Left renal cortex interstitium (tissue), 4 donors: ENCODE results near the gene SORT1. TPM values are rescaled to one million over a fixed set of nuclear protein-coding genes. Genes with fewer than 3 reads are reported as not detected.

Experiments used
- DNase-seq, 4 donors: peaks; one replicate each; pipeline ENCODE4 v3.0.0-alpha.2; 2013; ENCODE audit warnings: low read depth in 4 of 4, low spot score in 2 of 4, missing footprints in 1 of 4
- polyA plus RNA-seq, 4 donors: library from polyadenylated mRNA; unstranded; fragments of 120-200 nt; gene quantifications; one replicate each; pipeline ENCODE4 v1.2.1, GENCODE V29; 2013; ENCODE audit not compliant: insufficient read length in 4 of 4

The SORT1 gene
- polyA plus RNA-seq, 4 donors = 52.1 to 60.4 (median 56.9) TPM

- no peak for DNase-seq
Measured at GRCh38 chr1:109277434-109278204, 120.1 kb downstream of the SORT1 start.

DNA sequence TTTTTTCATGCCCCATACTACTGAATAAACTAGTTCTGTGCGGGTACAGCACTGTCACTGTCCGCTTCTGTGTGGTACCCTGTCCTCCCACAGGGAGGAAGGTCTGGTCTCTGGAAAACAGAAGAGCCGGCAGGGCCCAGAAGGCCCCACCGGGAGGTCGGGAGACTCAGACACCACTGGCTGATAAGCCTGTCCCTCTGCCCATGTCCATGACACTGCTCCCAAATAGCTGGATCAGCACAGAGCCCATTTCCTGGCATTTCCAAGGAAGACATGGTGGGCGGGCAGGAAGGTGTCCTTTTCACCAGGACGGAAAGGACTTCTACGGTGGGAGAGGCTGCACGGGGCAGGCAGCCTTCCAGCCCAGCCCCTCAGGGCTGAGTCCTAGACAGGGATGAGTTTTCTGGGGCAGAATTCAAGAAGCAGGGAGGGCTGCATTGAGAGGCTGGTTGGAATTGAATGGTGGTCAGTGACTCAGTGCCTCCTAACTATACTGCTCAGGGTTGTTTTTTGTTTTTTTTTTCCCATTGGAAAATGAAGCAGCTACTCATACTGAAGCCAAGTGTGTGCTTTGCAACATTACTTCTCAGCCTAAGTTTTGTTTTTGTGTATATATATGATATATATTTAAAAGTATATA is 121.9 kb downstream of the SORT1 start:
- DNase-seq = no peak

- no peak for DNase-seq
Measured at GRCh38 chr1:109274533-109275476, 122.9 kb downstream of the SORT1 start.

- no peak for DNase-seq
Measured at GRCh38 chr1:109273570-109274288, 124.0 kb downstream of the SORT1 start.

DNA sequence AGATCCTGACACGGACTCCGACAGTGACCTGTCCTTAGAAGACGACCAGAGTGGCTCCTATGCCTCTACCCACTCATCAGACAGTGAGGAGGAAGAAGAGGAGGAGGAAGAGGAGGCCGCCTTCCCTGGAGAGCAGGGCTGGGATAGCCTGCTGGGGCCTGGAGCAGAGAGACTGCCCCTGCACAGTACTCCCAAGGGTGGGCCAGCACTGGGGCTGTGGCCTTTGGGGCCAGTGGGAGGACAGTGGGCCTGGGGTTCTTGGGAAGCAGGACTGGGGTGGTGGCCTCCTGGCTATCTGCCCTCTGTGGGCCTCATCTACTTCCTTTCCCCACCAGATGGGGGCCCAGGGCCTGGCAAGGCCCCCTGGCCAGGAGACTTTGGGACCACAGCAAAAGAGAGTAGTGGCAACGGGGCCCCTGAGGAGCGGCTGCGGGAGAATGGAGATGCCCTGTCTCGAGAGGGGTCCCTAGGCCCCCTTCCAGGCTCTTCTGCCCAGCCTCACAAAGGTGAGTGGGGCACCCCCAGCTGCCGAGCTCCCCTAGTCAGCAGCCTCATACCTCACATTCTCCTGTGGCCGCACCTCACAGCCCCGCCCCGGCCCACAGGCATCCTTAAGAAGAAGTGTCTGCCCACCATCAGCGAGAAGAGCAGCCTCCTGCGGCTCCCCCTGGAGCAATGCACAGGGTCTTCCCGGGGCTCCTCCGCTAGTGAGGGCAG is 124.7 kb downstream of the SORT1 start:
- DNase-seq = no peak

DNA sequence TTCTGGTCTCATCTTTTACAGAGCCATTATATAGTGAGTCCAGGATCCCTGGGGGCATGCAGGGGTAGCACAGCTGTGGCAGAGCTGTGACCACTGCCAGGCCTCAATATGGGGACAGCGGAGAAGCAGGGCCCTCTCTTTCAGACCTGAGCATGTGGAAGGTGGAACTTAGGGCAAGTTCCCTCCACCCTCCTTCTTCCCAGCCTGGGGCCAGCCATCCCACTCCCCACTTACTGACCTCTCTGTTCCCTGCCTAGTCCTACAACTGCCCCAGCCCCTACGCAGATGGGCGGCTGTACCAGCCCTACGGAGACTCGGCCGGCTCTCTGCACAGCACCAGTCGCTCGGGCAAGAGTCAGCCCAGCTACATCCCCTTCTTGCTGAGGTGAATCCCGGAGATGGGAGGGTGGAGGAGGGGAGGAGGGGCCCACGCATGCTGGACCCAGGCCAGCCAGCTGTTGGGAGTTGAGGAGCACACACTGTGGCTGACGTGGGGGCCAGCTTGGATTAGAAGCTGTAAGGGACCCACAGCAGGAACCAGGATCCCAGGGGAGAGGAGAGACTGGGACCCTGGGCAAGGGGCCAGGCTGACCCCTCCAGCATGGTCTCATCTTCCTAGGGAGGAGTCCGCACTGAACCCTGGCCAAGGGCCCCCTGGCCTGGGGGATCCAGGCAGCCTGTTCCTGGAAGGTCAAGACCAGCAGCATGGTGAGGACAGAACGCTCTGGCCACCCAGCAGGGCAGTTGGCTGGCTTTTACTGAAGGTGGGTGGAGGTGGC is 125.5 kb downstream of the SORT1 start:
- no peak for DNase-seq

DNA sequence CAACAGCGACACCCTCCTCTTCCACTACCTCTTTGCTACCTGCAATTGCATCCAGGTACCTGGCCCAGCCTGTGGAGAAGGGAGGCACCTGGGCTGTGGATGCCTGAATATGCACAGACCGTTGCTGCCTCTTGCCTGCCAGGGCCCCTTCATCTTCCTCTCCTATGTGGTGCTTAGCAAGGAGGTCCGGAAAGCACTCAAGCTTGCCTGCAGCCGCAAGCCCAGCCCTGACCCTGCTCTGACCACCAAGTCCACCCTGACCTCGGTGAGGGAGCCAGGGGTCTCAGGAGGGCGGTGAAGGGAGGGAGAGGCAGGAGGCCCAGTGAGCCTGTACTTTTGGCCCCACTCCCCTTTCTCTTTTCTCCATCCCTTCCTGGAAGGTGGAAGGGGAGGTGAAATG is 126.3 kb downstream of the SORT1 start:
- no peak for DNase-seq

GRCh38 chr1:109270623-109271317 is 126.9 kb downstream of the SORT1 start:
- no peak for DNase-seq

- no peak for DNase-seq
Measured at GRCh38 chr1:109269981-109270622, 127.6 kb downstream of the SORT1 start.

- no peak for DNase-seq
Measured at GRCh38 chr1:109269212-109269980, 128.3 kb downstream of the SORT1 start.

GRCh38 chr1:109268431-109269211 is 129.1 kb downstream of the SORT1 start:
- no peak for DNase-seq

GRCh38 chr1:109267743-109268300 is 129.9 kb downstream of the SORT1 start:
- DNase-seq = no peak

DNA sequence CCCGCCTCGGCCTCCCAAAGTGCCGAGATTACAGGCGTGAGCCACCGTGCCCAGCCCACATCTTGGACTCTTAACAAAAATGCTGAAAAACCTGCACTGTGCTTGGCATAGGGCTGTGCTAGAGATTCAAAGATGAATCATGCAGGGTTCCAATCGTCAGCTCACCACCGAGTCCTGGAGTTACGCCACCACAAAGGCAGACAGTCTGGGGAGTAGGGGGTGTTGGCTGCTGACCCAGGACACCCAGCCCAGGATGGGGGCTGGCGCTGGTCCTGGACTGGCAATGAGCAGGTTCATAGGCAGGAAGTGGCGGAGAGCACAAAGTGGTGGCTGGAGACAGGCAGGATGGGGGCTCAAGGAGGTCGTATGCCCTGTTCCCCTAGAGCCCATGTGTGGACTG is 130.8 kb downstream of the SORT1 start:
- DNase-seq = no peak

DNA sequence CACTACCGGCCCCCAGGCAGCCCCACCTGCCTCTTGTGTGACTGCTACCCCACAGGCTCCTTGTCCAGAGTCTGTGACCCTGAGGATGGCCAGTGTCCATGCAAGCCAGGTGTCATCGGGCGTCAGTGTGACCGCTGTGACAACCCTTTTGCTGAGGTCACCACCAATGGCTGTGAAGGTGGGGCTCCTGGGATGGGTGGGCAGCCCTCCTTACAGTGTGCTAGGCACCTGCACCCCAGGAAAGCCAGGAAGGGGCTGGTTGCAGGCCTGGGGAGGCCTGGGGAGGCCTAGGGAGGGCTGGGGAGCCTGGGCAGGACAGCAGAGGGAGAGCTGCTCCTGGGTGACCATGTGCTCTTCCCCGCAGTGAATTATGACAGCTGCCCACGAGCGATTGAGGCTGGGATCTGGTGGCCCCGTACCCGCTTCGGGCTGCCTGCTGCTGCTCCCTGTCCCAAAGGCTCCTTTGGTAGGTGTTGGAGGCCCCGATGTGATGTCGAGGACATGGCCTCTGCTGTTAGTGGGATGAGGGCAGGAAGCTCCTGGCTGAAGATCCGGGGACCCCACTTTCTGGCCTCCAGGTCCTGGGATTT is 131.9 kb downstream of the SORT1 start:
- no peak for DNase-seq

GRCh38 chr1:109265016-109265415 is 132.7 kb downstream of the SORT1 start:
- no peak for DNase-seq

DNA sequence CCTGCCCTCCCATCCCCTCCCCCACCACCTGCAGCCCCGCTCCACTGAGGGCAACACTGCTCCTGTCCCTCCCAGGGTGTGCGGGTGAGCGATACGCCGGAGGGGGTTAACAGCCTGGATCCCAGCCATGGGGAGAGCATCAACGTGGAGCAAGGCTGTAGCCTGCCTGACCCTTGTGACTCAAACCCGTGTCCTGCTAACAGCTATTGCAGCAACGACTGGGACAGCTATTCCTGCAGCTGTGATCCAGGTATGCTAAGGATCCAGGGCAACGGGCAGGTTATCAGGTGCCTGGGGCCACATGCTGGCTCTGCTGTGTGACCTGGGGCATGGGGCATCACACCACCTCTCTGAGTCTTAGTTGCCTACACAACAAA is 133.4 kb downstream of the SORT1 start:
- DNase-seq = no peak
